HL-60/S4 treated with retinoic acid at 250 ng/mL for 4 days and 3 days (cell line): ENCODE data around the gene ENTHD1.

Source experiments
- in situ Hi-C: fragments of 300-500 bp; cut with MboI; formaldehyde crosslinking; loops from 2 replicates; pipeline ENCODE4 v1.7.0; 2022; ENCODE audit warnings: low sequenced_read_pairs

Gene ENTHD1

GRCh38 chr22:39800790-39801520, 92.6 kb downstream of the ENTHD1 start:
- in situ Hi-C loops, result no loop called here

- in situ Hi-C loops, result no loop called here
These were observed 95.9 kb downstream of the ENTHD1 start for GRCh38 chr22:39797528-39798147.

- in situ Hi-C loops, result no loop called here
These were observed 103.8 kb downstream of the ENTHD1 start for GRCh38 chr22:39789788-39790187.

- in situ Hi-C loops, result no loop called here
These were observed 108.3 kb downstream of the ENTHD1 start for GRCh38 chr22:39785232-39785631.

- in situ Hi-C loops, result no loop called here
These were observed 115.7 kb downstream of the ENTHD1 start for GRCh38 chr22:39777716-39778454.

GRCh38 chr22:39776295-39777009, 117.1 kb downstream of the ENTHD1 start:
- in situ Hi-C loops, result no loop called here

- in situ Hi-C loops, result no loop called here
These were observed 119.5 kb downstream of the ENTHD1 start for GRCh38 chr22:39773976-39774539.

GRCh38 chr22:39773503-39773902, 120.1 kb downstream of the ENTHD1 start:
- in situ Hi-C loops, result no loop called here

- in situ Hi-C loops, result no loop called here
These were observed 122.1 kb downstream of the ENTHD1 start for GRCh38 chr22:39771486-39771885.

- in situ Hi-C loops, result no loop called here
These were observed 127.9 kb downstream of the ENTHD1 start for GRCh38 chr22:39765661-39766060.

- in situ Hi-C loops, result no loop called here
These were observed 128.5 kb downstream of the ENTHD1 start for GRCh38 chr22:39765046-39765445.

GRCh38 chr22:39763276-39763675, 130.3 kb downstream of the ENTHD1 start:
- in situ Hi-C loops, result no loop called here

- in situ Hi-C loops, result no loop called here
These were observed 142.8 kb downstream of the ENTHD1 start for GRCh38 chr22:39750759-39751158.

GRCh38 chr22:39748877-39749276, 144.7 kb downstream of the ENTHD1 start:
- in situ Hi-C loops, result no loop called here

- in situ Hi-C loops, result no loop called here
These were observed 146.8 kb downstream of the ENTHD1 start for GRCh38 chr22:39746600-39747262.

- in situ Hi-C loops, result no loop called here
These were observed 147.8 kb downstream of the ENTHD1 start for GRCh38 chr22:39745789-39746188.

- in situ Hi-C loops, result no loop called here
These were observed 149.2 kb downstream of the ENTHD1 start for GRCh38 chr22:39744353-39744752.

GRCh38 chr22:39743935-39744334, 149.6 kb downstream of the ENTHD1 start:
- in situ Hi-C loops, result no loop called here

- in situ Hi-C loops, result no loop called here
These were observed 154.1 kb downstream of the ENTHD1 start for GRCh38 chr22:39739338-39740027.

GRCh38 chr22:39738746-39739145, 154.8 kb downstream of the ENTHD1 start:
- in situ Hi-C loops, result no loop called here
